ENCODE data around the gene ALG14. TPM values are rescaled to one million over a fixed set of nuclear protein-coding genes. Genes with fewer than 3 reads are reported as not detected.

The ALG14 gene
- total and polyA plus RNA-seq, 2 donors (not counting 1 experiment from before 2014, with no cell fraction given): 0.92 to 2.6 TPM

DNA sequence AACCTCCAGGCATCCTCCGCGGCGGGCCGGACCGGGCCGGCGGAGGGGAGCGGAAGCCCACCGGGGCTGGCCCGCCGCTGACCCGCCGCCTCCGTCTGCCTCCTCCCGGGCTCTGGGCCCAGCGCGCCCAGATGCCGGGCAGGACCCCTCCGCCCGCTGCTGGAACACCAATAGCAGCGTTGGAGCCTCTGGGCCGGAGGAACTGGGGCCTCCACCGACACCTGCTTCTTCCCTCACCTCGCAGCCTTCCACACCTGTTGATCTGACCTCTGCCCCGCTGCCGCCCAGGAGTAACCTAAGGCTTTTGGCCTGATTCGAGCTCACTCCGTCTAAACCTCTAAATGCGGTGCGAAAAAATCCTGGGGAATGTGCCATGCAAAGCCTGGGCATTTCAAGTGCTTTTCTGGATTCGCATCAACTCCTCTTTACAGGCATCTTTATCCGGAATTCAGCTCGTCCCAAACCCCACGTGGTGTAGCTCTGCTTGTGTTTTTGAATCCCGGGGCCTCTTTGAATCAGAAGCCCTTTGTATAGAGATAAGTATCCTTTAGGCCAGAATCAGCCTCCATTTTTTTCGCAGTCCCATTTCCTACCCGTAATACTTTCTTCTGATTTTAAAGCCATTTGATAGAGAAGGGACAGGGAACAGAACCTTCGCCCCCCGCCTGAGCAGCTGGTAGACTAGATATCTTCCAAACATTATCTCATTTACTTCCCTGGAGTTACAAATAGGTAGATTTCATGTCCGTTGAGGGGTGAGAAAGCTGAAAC, 145.2 kb downstream of the ALG14 start:
- ATAC-seq (ENCODE audit: low read depth) (no peak), DNase-seq (no peak)
- H3K9me3 ChIP-seq (ENCODE audit: control extremely low read depth in 1 of 3, control insufficient read depth in 2 of 3, insufficient read depth in 1 of 3, low read length in 2 of 3): no peaks in the 10 kb centered on the region
- no peaks in the 10 kb centered on the region for H3K36me3 ChIP-seq (replicated peaks in 1 of 2; ENCODE audit: control extremely low read depth in 1 of 2, control insufficient read depth in 1 of 2, extremely low read depth in 1 of 2, insufficient read depth in 2 of 2, low read length in 1 of 2)
- H3K4me2 ChIP-seq (replicated peaks; ENCODE audit: low read depth, low read length, poor library complexity, severe bottlenecking): peak overlapping the region; percentile 97
- peak overlapping the region; percentile 70 for H3K9ac ChIP-seq (ENCODE audit: low read length)
- Mint-ChIP-seq H3K4me1 (peaks cover 26% of the 10 kb centered on the region), H3K4me3 (peak overlapping the region; percentile 92), H3K9me3 (ENCODE audit: insufficient read depth) (no peaks in the 10 kb centered on the region), H3K27me3 (peaks cover 27% of the 10 kb centered on the region), H3K27ac (peak overlapping the region; percentile 78)
- TF ChIP-seq EZH2 (IDR thresholded peaks at IDR 0.05; ENCODE audit: borderline replicate concordance, insufficient read depth, low read depth, low read length, poor library complexity, severe bottlenecking): no peak
- TF ChIP-seq, protein P1, sequence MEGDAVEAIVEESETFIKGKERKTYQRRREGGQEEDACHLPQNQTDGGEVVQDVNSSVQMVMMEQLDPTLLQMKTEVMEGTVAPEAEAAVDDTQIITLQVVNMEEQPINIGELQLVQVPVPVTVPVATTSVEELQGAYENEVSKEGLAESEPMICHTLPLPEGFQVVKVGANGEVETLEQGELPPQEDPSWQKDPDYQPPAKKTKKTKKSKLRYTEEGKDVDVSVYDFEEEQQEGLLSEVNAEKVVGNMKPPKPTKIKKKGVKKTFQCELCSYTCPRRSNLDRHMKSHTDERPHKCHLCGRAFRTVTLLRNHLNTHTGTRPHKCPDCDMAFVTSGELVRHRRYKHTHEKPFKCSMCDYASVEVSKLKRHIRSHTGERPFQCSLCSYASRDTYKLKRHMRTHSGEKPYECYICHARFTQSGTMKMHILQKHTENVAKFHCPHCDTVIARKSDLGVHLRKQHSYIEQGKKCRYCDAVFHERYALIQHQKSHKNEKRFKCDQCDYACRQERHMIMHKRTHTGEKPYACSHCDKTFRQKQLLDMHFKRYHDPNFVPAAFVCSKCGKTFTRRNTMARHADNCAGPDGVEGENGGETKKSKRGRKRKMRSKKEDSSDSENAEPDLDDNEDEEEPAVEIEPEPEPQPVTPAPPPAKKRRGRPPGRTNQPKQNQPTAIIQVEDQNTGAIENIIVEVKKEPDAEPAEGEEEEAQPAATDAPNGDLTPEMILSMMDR (IDR thresholded peaks at IDR 0.05): no peak
- no peaks in the 10 kb centered on the region for H4K20me1 ChIP-seq (ENCODE audit: control insufficient read depth, insufficient read depth, low read length, poor library complexity, severe bottlenecking)
- ChIA-PET POLR2A (interaction anchor here (0.6 to 0.8 kb wide), 3 partner anchors 36 to 249 kb away, joined by 3 to 4 read pairs (median 3); no protein-coding TSS in a partner anchor), CTCF (interaction anchor here (0.6 to 3.4 kb wide), 5 partner anchors 26 to 117 kb away, joined by 3 to 17 read pairs (median 7); no protein-coding TSS in a partner anchor)
- WGBS (ENCODE audit: insufficient coverage): 11% methylated on average over 31 of the region's 40 CpGs
- peak overlapping the region in 4 of 5 experiments; percentile 38 to 67 (median 62) for H3K4me3 ChIP-seq (ENCODE audit: control extremely low read depth in 1 of 5, extremely low read depth in 1 of 5, insufficient read depth in 1 of 5, low read depth in 2 of 5, low read length in 4 of 5)
- no peaks in the 10 kb centered on the region for H3K79me2 ChIP-seq (ENCODE audit: control insufficient read depth, insufficient read depth, low read length)
- intact Hi-C loops (cut with micrococcal nuclease): loop anchor here (1.0 to 5.0 kb wide), 6 partner anchors 36 to 1580 kb away; partner anchors contain the start of genes ABCD3, ALG14 and DR1
- peak overlapping the region; percentile 90 for H2AFZ ChIP-seq (ENCODE audit: insufficient read depth, low read depth, low read length, poor library complexity, severe bottlenecking)
- peaks cover 0 to 30% (median 9%) of the 10 kb centered on the region in 4 experiments for H3K27me3 ChIP-seq (replicated peaks in 1 of 4; ENCODE audit: control extremely low read depth in 1 of 4, control insufficient read depth in 3 of 4, insufficient read depth in 4 of 4, low read length in 3 of 4)
- peaks cover 24 to 28% of the 10 kb centered on the region in 2 donors for H3K4me1 ChIP-seq (ENCODE audit: control insufficient read depth in 2 of 2, insufficient read depth in 2 of 2, low read length in 2 of 2)
- H3K27ac ChIP-seq (ENCODE audit: low read length in 2 of 2): peak overlapping the region in 1 of 2 donors; percentile 82
